ENCODE measurements around the gene RFLNA. TPM values are rescaled to one million over a fixed set of nuclear protein-coding genes. Genes with fewer than 3 reads are reported as not detected.

The RFLNA gene, protein sequence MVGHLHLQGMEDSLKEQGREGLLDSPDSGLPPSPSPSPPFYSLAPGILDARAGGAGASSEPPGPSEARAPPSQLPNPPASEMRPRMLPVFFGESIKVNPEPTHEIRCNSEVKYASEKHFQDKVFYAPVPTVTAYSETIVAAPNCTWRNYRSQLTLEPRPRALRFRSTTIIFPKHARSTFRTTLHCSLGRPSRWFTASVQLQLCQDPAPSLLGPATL
- total RNA-seq (2022) (not detected in 2 replicates), Bru-seq, nascent RNA (not detected), BruChase-seq, experiment 1, labeled RNA remaining after a 6-hour chase (percentile 4 among the genes with signal in this experiment), BruChase-seq, experiment 2, labeled RNA remaining after a 2-hour chase (percentile 4 among the genes with signal in this experiment)
- long read RNA-seq = 0 reads

DNA sequence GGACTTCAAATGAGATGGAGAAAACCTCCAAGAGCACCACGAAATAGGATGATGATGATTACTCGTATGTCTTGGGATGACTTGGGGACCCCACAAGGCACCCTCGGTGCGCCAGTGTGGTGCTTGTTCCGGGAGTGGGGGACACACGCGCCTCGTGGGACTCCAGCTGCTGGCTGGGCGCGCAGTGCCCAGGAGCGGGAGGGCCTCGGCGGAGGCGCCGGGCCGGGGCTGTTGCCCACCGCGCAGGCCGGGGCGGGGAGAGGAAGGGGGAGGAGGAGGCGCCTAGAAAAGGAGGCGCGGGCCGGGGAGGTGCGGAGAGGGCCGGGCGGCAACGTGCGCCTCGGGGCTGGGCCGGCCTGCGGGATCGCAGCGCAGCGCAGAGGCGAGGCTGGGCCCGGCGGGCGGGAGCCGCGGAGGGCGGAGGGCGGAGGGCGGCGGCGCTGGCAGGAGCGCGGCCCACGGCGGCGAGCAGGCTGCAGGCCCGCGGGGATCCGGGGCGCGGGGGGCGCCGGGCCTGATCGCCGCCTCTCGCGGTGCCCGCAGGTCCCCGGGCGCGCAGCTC is at the start of gene RFLNA:
TSS of gene RFLNA (plus strand) at position 314 of the 562 bp plus-strand sequence. CDS start 337 bp downstream, outside the sequence.
- intact Hi-C loops (cut with micrococcal nuclease) = no loop called here
- POLR2A ChIA-PET = no interaction called here
- Mint-ChIP-seq H3K4me1 (ENCODE audit: insufficient read depth, unreplicated experiment) (peaks cover 5% of the 10 kb centered on the region), H3K9me3 (ENCODE audit: unreplicated experiment) (no peaks in the 10 kb centered on the region), H3K4me3 (ENCODE audit: unreplicated experiment) (no peak within 1 kb of the TSS), H3K27me3 (ENCODE audit: insufficient read depth, unreplicated experiment) (peaks cover 55% of the 10 kb centered on the region), H3K27ac (ENCODE audit: low read depth, unreplicated experiment) (no peak within 1 kb of the TSS), H3K36me3 (ENCODE audit: insufficient read depth, unreplicated experiment) (no peaks in the 10 kb centered on the region)
- CTCF ChIA-PET = interaction anchor here (0.6 kb wide), 1 partner anchor 442 kb away, joined by 3 read pairs; no protein-coding TSS in a partner anchor
- TF ChIP-seq, protein P1, sequence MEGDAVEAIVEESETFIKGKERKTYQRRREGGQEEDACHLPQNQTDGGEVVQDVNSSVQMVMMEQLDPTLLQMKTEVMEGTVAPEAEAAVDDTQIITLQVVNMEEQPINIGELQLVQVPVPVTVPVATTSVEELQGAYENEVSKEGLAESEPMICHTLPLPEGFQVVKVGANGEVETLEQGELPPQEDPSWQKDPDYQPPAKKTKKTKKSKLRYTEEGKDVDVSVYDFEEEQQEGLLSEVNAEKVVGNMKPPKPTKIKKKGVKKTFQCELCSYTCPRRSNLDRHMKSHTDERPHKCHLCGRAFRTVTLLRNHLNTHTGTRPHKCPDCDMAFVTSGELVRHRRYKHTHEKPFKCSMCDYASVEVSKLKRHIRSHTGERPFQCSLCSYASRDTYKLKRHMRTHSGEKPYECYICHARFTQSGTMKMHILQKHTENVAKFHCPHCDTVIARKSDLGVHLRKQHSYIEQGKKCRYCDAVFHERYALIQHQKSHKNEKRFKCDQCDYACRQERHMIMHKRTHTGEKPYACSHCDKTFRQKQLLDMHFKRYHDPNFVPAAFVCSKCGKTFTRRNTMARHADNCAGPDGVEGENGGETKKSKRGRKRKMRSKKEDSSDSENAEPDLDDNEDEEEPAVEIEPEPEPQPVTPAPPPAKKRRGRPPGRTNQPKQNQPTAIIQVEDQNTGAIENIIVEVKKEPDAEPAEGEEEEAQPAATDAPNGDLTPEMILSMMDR (IDR thresholded peaks at IDR 0.05; ENCODE audit: unreplicated experiment) = no peak
- no TSS peak for BruUV-seq (replicated peaks)
- DNase-seq (ENCODE audit: unreplicated experiment) = no peak

DNA sequence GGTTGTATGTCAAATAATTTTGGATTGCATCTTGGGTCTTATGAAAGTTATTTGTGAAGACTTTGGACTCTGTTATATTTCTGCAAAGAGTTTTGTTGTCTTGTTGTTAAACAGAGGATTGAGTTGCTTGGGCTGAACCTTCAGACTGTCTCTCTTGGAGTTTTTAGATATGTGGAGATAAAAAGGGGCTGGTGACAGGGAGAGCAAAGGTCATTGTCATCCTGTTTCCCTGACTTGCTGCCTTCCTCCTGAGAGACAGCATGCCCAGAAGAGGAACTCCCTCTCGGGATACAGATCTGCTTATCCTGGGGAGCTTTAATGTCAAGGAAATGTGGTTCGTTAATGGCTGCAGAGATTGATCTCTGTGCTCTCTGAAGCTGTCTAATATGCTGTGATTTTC is 47.6 kb upstream of the RFLNA start:
- no peaks in the 10 kb centered on the region for H3K9me3 Mint-ChIP-seq (ENCODE audit: unreplicated experiment)
- CTCF ChIA-PET = interaction anchor here (0.6 kb wide), 1 partner anchor 73 kb away, joined by 3 read pairs; no protein-coding TSS in a partner anchor

DNA sequence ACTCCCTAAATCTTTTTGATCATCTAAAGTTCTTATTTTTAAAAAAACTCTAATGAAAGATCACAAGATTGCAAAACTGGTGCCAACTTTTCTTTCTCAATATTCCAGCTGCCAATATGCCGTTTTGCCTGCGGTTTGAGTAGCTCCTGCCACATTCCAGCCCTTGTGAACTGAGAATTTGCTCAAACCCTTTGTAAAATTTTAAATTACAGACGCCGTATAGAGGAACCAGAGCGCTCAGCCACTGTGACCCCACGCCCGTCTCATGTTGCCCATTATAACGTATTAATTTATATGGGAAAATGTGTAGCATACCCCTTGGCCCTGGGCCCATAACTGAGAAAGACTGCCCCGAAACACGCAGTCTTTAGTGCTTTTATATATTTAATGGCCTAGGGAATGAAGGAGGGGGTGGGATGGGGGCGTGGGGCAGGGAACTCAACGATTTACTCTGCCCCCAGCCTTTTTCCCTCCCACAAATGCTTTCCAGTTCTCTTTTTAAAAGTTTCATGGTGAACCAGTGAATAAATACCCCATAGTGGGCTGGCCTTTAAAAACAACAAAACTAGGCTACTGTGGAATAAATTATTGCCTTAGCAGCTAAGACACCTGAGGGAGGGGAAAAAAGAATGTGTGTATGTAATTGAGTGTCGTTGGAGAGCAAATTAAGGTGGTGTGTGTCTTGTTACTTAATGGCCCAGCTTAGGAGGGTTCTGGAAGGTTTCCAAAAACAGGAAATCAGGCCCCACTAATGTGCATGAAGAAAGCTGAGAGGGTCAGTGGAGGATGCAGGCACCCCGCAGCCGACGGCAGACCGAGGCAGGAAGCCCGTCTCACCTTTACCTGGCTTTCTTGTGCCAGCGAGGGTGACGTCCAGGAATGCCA is 45.7 kb upstream of the RFLNA start:
- TF ChIP-seq, protein P1 (IDR thresholded peaks at IDR 0.05; ENCODE audit: unreplicated experiment) = no peak
- POLR2A ChIA-PET = no interaction called here
- CTCF ChIA-PET = interaction anchor here (1.1 kb wide), 1 partner anchor 197 kb away, joined by 3 read pairs; no protein-coding TSS in a partner anchor
- Mint-ChIP-seq H3K27ac (ENCODE audit: low read depth, unreplicated experiment) (no peak overlapping the region), H3K36me3 (ENCODE audit: insufficient read depth, unreplicated experiment) (no peaks in the 10 kb centered on the region), H3K4me1 (ENCODE audit: insufficient read depth, unreplicated experiment) (no peaks in the 10 kb centered on the region), H3K9me3 (ENCODE audit: unreplicated experiment) (no peaks in the 10 kb centered on the region), H3K4me3 (ENCODE audit: unreplicated experiment) (no peak overlapping the region), H3K27me3 (ENCODE audit: insufficient read depth, unreplicated experiment) (peaks cover 24% of the 10 kb centered on the region)
- peak; percentile 12 for DNase-seq (ENCODE audit: unreplicated experiment)
- intact Hi-C loops (cut with micrococcal nuclease) = no loop called here
- no TSS peak for BruUV-seq (replicated peaks)

More for the DNA sequence above, 47.6 kb upstream of the RFLNA start:
- POLR2A ChIA-PET = no interaction called here
- H3K27ac Mint-ChIP-seq (ENCODE audit: low read depth, unreplicated experiment) = no peak overlapping the region
- H3K4me3 Mint-ChIP-seq (ENCODE audit: unreplicated experiment) = no peak overlapping the region
- DNase-seq (ENCODE audit: unreplicated experiment) = no peak
- BruUV-seq (replicated peaks) = no TSS peak
- no peaks in the 10 kb centered on the region for H3K36me3 Mint-ChIP-seq (ENCODE audit: insufficient read depth, unreplicated experiment)
- TF ChIP-seq, protein P1 (IDR thresholded peaks at IDR 0.05; ENCODE audit: unreplicated experiment) = no peak
- intact Hi-C loops (cut with micrococcal nuclease) = no loop called here
- H3K27me3 Mint-ChIP-seq (ENCODE audit: insufficient read depth, unreplicated experiment) = peaks cover 35% of the 10 kb centered on the region
- no peaks in the 10 kb centered on the region for H3K4me1 Mint-ChIP-seq (ENCODE audit: insufficient read depth, unreplicated experiment)

DNA sequence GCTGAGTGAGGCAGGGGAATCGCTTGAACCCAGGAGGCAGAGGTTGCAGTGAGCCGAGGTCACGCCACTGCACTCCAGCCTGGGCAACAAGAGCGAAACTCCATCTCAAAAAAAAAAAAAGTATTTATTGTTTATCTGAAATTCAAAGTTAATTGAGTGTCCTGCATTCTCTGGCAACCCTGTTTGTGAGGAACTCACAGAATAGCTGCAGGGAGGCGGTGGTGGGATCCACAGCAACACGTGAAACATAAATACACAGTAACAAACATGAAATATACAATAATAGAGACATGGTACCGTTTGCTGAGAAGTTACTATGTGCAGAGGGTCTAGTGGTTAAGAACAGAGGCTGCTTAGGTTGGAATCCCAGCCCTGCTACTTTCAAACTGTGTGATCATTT is 43.7 kb upstream of the RFLNA start:
- Mint-ChIP-seq H3K9me3 (ENCODE audit: unreplicated experiment) (no peaks in the 10 kb centered on the region), H3K4me1 (ENCODE audit: insufficient read depth, unreplicated experiment) (no peaks in the 10 kb centered on the region), H3K4me3 (ENCODE audit: unreplicated experiment) (no peak overlapping the region), H3K27ac (ENCODE audit: low read depth, unreplicated experiment) (no peak overlapping the region), H3K36me3 (ENCODE audit: insufficient read depth, unreplicated experiment) (no peaks in the 10 kb centered on the region), H3K27me3 (ENCODE audit: insufficient read depth, unreplicated experiment) (peaks cover 29% of the 10 kb centered on the region)
- intact Hi-C loops (cut with micrococcal nuclease) = no loop called here
- no TSS peak for BruUV-seq (replicated peaks)
- POLR2A ChIA-PET = interaction anchor here (0.7 kb wide), 1 partner anchor 133 kb away, joined by 3 read pairs; no protein-coding TSS in a partner anchor
- CTCF ChIA-PET = no interaction called here
- DNase-seq (ENCODE audit: unreplicated experiment) = no peak
- TF ChIP-seq, protein P1 (IDR thresholded peaks at IDR 0.05; ENCODE audit: unreplicated experiment) = no peak

All from MCF 10A (cell line).